Glutamatergic neuron (in vitro differentiated cells): ENCODE measurements around the gene GATA6. TPM values are rescaled to one million over a fixed set of nuclear protein-coding genes. Genes with fewer than 3 reads are reported as not detected.

Source experiments
- DNase-seq: peaks from one replicate; pipeline ENCODE4 v3.0.0; 2022
- H3K27ac Mint-ChIP-seq: one replicate; pipeline ENCODE4 v1.8.0; 2020; ENCODE audit warnings: mild to moderate bottlenecking, mixed read lengths, inconsistent platforms; ENCODE audit not compliant: unreplicated experiment
- H3K27me3 Mint-ChIP-seq: one replicate; pipeline ENCODE4 v1.8.0; 2020; ENCODE audit warnings: mild to moderate bottlenecking, moderate library complexity, mixed read lengths, inconsistent platforms; ENCODE audit not compliant: unreplicated experiment
- H3K36me3 Mint-ChIP-seq: one replicate; pipeline ENCODE4 v1.8.0; 2020; ENCODE audit warnings: mild to moderate bottlenecking, mixed read lengths, inconsistent platforms; ENCODE audit not compliant: unreplicated experiment
- H3K4me1 Mint-ChIP-seq: one replicate; pipeline ENCODE4 v1.8.0; 2020; ENCODE audit warnings: mild to moderate bottlenecking, low read depth, mixed read lengths, inconsistent platforms; ENCODE audit not compliant: unreplicated experiment
- H3K4me3 Mint-ChIP-seq: one replicate; pipeline ENCODE4 v1.8.0; 2020; ENCODE audit warnings: mild to moderate bottlenecking, mixed read lengths, inconsistent platforms; ENCODE audit not compliant: unreplicated experiment
- H3K9me3 Mint-ChIP-seq: one replicate; pipeline ENCODE4 v1.8.0; 2020; ENCODE audit warnings: mild to moderate bottlenecking, moderate library complexity, mixed read lengths, inconsistent platforms; ENCODE audit not compliant: unreplicated experiment
- total RNA-seq: library from RNA; stranded (reverse); fragmentation: NEBNext Ultra II Directional; extraction: Animal tissue kit (Norgen Biotek cat#: 25700); gene quantifications from one replicate; pipeline ENCODE4 v1.2.1, GENCODE V29; 2021; ENCODE audit not compliant: unreplicated experiment
- TF ChIP-seq, protein P1 (sequence below): fragments of 200-600 bp; sonication (generic); IDR thresholded peaks from one replicate; pipeline ENCODE4 v1.5.0; 2021; ENCODE audit not compliant: partially characterized antibody, unreplicated experiment

Gene GATA6
- total RNA-seq, 1 donor from 2014 or later: 0.42 TPM

GRCh38 chr18:22185771-22186386 is 16.5 kb downstream of the GATA6 start:
- Mint-ChIP-seq H3K36me3 (no peaks in the 10 kb centered on the region), H3K4me1 (no peaks in the 10 kb centered on the region), H3K27me3 (peaks cover 2% of the 10 kb centered on the region), H3K27ac (no peak overlapping the region), H3K4me3 (no peak overlapping the region), H3K9me3 (peaks cover 2% of the 10 kb centered on the region)
- TF ChIP-seq, protein P1, sequence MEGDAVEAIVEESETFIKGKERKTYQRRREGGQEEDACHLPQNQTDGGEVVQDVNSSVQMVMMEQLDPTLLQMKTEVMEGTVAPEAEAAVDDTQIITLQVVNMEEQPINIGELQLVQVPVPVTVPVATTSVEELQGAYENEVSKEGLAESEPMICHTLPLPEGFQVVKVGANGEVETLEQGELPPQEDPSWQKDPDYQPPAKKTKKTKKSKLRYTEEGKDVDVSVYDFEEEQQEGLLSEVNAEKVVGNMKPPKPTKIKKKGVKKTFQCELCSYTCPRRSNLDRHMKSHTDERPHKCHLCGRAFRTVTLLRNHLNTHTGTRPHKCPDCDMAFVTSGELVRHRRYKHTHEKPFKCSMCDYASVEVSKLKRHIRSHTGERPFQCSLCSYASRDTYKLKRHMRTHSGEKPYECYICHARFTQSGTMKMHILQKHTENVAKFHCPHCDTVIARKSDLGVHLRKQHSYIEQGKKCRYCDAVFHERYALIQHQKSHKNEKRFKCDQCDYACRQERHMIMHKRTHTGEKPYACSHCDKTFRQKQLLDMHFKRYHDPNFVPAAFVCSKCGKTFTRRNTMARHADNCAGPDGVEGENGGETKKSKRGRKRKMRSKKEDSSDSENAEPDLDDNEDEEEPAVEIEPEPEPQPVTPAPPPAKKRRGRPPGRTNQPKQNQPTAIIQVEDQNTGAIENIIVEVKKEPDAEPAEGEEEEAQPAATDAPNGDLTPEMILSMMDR: no peak
- no peak for DNase-seq

GRCh38 chr18:22186484-22186971 is 17.1 kb downstream of the GATA6 start:
- H3K36me3 Mint-ChIP-seq: no peaks in the 10 kb centered on the region
- peaks cover 2% of the 10 kb centered on the region for H3K9me3 Mint-ChIP-seq
- H3K27ac Mint-ChIP-seq: no peak overlapping the region
- H3K4me1 Mint-ChIP-seq: no peaks in the 10 kb centered on the region
- H3K27me3 Mint-ChIP-seq: peaks cover 2% of the 10 kb centered on the region
- TF ChIP-seq, protein P1: no peak
- no peak for DNase-seq
- H3K4me3 Mint-ChIP-seq: no peak overlapping the region

GRCh38 chr18:22188559-22189267 is 19.3 kb downstream of the GATA6 start:
- TF ChIP-seq, protein P1: no peak
- no peak overlapping the region for H3K27ac Mint-ChIP-seq
- H3K4me3 Mint-ChIP-seq: no peak overlapping the region
- no peaks in the 10 kb centered on the region for H3K36me3 Mint-ChIP-seq
- H3K4me1 Mint-ChIP-seq: no peaks in the 10 kb centered on the region
- no peak for DNase-seq
- H3K9me3 Mint-ChIP-seq: peaks cover 2% of the 10 kb centered on the region
- peaks cover 2% of the 10 kb centered on the region for H3K27me3 Mint-ChIP-seq

GRCh38 chr18:22189449-22190166 is 20.2 kb downstream of the GATA6 start:
- H3K9me3 Mint-ChIP-seq: peaks cover 2% of the 10 kb centered on the region
- H3K27me3 Mint-ChIP-seq: peaks cover 4% of the 10 kb centered on the region
- no peaks in the 10 kb centered on the region for H3K36me3 Mint-ChIP-seq

More at GRCh38 chr18:22189449-22190166, 20.2 kb downstream of the GATA6 start:
- TF ChIP-seq, protein P1: no peak
- Mint-ChIP-seq H3K4me3 (no peak overlapping the region), H3K4me1 (no peaks in the 10 kb centered on the region), H3K27ac (no peak overlapping the region)
- no peak for DNase-seq
